Lower leg skin (tissue), 4 donors: ENCODE data around the gene COASY. TPM values are rescaled to one million over a fixed set of nuclear protein-coding genes. Genes with fewer than 3 reads are reported as not detected.

Source experiments
- DNase-seq, 2 donors: peaks; one replicate each; pipeline ENCODE4 v3.0.0-alpha.2; 2019; ENCODE audit warnings: low spot score in 2 of 2
- H3K4me3 ChIP-seq: fragments of 200-600 bp; sonication (generic); 2 replicates; pipeline ENCODE4 v1.5.1; 2017; ENCODE audit warnings: mild to moderate bottlenecking, low read depth; ENCODE audit not compliant: poor library complexity, severe bottlenecking
- CTCF ChIP-seq, 3 donors: fragments of 450-650 bp; IDR thresholded peaks; one replicate each; pipeline ENCODE4 v1.5.1; 2016; ENCODE audit warnings: antibody characterized with exemption in 3 of 3, mild to moderate bottlenecking in 3 of 3, moderate library complexity in 2 of 3
- POLR2A ChIP-seq, 2 donors: fragments of 450-650 bp; IDR thresholded peaks; one replicate each; pipeline ENCODE4 v1.6.1; 2016 to 2017; ENCODE audit warnings: antibody characterized with exemption in 2 of 2, mild to moderate bottlenecking in 1 of 2, moderate library complexity in 1 of 2
- WGBS, 2 donors: methylation state at CpG; one replicate each; pipeline ENCODE4 v1.1.5; 2018; 5-methylcytosine and 5-hydroxymethylcytosine counted together
- intact Hi-C: fragments of 100-400 bp; cut with DNase I; formaldehyde crosslinking; loops from one replicate; pipeline ENCODE4 v1.15.0; 2023; ENCODE audit warnings: low total_unique reads
- total RNA-seq, 4 donors: library from RNA; depleted of rRNA; stranded (reverse); fragments of >200 nt; gene quantifications; one replicate each; pipeline ENCODE4 v1.1.0, GENCODE V29; 2016

COASY gene
- total RNA-seq, 4 donors from 2014 or later, result 32.4 to 49.5 (median 41.7) TPM

- DNase-seq, result no peak
- intact Hi-C loops, result no loop called here
- 91% methylated on average over 2 of the region's 2 CpGs for WGBS, 2 donors
- no peak for TF ChIP-seq CTCF (IDR thresholded peaks at IDR 0.05)
- no peak overlapping the region for H3K4me3 ChIP-seq
These were observed 28.9 kb downstream of the COASY start for GRCh38 chr17:42590886-42591285.

- intact Hi-C loops, result no loop called here
- no peak overlapping the region for H3K4me3 ChIP-seq
- DNase-seq, result peak in 1 of 2 donors; percentile 60
- TF ChIP-seq CTCF (IDR thresholded peaks at IDR 0.05) (no peak), POLR2A (IDR thresholded peaks at IDR 0.05) (no peak)
- WGBS, 2 donors, result 93 to 95% methylated on average over 9 of the region's 9 CpGs
These were observed 29.5 kb downstream of the COASY start for GRCh38 chr17:42591411-42591810.

- 72 to 74% methylated on average over 3 of the region's 3 CpGs for WGBS, 2 donors
These were observed 34.4 kb downstream of the COASY start for GRCh38 chr17:42596386-42596785.

GRCh38 chr17:42598905-42599304 is 37.0 kb downstream of the COASY start:
- WGBS, 2 donors, result 8 to 26% methylated on average over 2 of the region's 2 CpGs
- no peak for DNase-seq
- H3K4me3 ChIP-seq, result no peak overlapping the region
- TF ChIP-seq POLR2A (IDR thresholded peaks at IDR 0.05) (no peak), CTCF (IDR thresholded peaks at IDR 0.05) (no peak)
- intact Hi-C loops, result no loop called here

More at GRCh38 chr17:42596386-42596785, 34.4 kb downstream of the COASY start:
- TF ChIP-seq CTCF (IDR thresholded peaks at IDR 0.05) (no peak), POLR2A (IDR thresholded peaks at IDR 0.05) (no peak)
- DNase-seq, result no peak
- intact Hi-C loops, result no loop called here
- H3K4me3 ChIP-seq, result no peak overlapping the region

- DNase-seq, result no peak
- WGBS, 2 donors, result 91 to 92% methylated on average over 7 of the region's 7 CpGs
- H3K4me3 ChIP-seq, result no peak overlapping the region
- TF ChIP-seq POLR2A (IDR thresholded peaks at IDR 0.05) (no peak), CTCF (IDR thresholded peaks at IDR 0.05) (no peak)
- intact Hi-C loops, result no loop called here
These were observed 41.4 kb downstream of the COASY start for GRCh38 chr17:42603318-42603717.

GRCh38 chr17:42607769-42608168 is 45.8 kb downstream of the COASY start:
- 31 to 32% methylated on average over 3 of the region's 3 CpGs for WGBS, 2 donors
- DNase-seq, result no peak
- no peak overlapping the region for H3K4me3 ChIP-seq
- intact Hi-C loops, result loop anchor here (2.0 kb wide), 1 partner anchor 69 kb away; the partner anchor contains the start of gene PLEKHH3
- TF ChIP-seq CTCF (IDR thresholded peaks at IDR 0.05), result no peak
- no peak for TF ChIP-seq POLR2A (IDR thresholded peaks at IDR 0.05)
